GM12872 (cell line): Measurements from ENCODE around the gene NME3.

Experiments used
- CTCF ChIP-seq: IDR thresholded peaks from 3 replicates; pipeline ENCODE4 v1.5.1; 2011; ENCODE audit warnings: low read depth, mild to moderate bottlenecking, low read length, moderate library complexity; ENCODE audit not compliant: insufficient read depth

Gene NME3

GRCh38 chr16:1781758-1782407 lies 10.5 kb upstream of the NME3 start:
- TF ChIP-seq CTCF: no peak

- no peak for TF ChIP-seq CTCF
These were observed 9.9 kb upstream of the NME3 start for GRCh38 chr16:1781254-1781653.

- TF ChIP-seq CTCF: no peak
These were observed 9.3 kb upstream of the NME3 start for GRCh38 chr16:1780677-1781072.

GRCh38 chr16:1779741-1780676 lies 8.7 kb upstream of the NME3 start:
- no peak for TF ChIP-seq CTCF

- TF ChIP-seq CTCF: no peak
These were observed 7.9 kb upstream of the NME3 start for GRCh38 chr16:1779234-1779701.

GRCh38 chr16:1778200-1779179 lies 7.1 kb upstream of the NME3 start:
- TF ChIP-seq CTCF: no peak
